ENCODE results near the gene ITPR1. TPM values are rescaled to one million over a fixed set of nuclear protein-coding genes. Genes with fewer than 3 reads are reported as not detected.

The ITPR1 gene
- total RNA-seq, 1 experiment from 2014 or later = 11.3 TPM

DNA sequence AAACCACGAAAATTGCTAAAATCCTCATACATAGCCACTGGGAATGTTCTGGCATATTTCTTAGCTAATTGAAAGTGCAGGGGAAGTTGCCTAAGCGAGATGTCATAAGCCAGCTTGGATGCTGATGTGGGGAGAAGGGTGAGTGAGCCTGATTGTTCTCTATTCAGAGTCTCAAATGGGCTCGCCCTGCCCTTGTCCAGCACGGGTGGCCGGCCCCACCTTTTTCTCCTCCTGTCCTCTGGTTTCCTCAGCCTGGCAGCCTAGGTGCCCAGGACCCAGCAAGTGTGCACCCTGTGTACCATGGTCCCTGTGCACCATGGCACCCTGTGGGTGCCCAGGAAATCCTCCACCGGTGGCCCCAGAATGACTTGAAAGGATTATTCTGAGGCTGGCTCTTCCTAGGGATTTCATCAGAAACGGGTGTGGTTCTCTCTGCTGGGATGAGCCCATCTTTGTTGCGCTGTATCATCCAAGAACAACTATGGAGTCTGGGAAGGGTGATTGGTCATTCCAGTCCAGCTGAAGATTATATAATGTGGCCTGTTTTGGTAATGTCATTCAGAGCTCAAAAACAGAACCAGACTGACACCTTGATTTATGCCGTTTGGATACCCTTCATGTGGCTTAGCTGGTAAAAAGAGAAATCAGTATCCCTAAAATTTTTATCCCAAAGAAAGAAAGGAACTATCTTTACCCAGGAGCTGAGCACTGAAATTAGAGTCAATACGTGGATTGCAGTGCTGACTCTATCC is 335.3 kb downstream of the ITPR1 start:
- H3K9me3 ChIP-seq (ENCODE audit: insufficient read depth, low read depth) = no peaks in the 10 kb centered on the region
- no peaks in the 10 kb centered on the region for H4K20me1 ChIP-seq (ENCODE audit: insufficient read depth)
- no peaks in the 10 kb centered on the region for H3K9me2 ChIP-seq (ENCODE audit: insufficient read depth)
- intact Hi-C loops (cut with micrococcal nuclease; ENCODE audit: unreplicated experiment) = loop anchor here (5.0 to 10.0 kb wide), 2 partner anchors 226 to 369 kb away; no protein-coding TSS in a partner anchor
- H3K36me3 ChIP-seq (ENCODE audit: low read depth) = no peaks in the 10 kb centered on the region
- no TSS peak for BruUV-seq (replicated peaks)
- no peak for TF ChIP-seq EZH2 (IDR thresholded peaks at IDR 0.05; ENCODE audit: low read depth)
- TF ChIP-seq, protein P1, sequence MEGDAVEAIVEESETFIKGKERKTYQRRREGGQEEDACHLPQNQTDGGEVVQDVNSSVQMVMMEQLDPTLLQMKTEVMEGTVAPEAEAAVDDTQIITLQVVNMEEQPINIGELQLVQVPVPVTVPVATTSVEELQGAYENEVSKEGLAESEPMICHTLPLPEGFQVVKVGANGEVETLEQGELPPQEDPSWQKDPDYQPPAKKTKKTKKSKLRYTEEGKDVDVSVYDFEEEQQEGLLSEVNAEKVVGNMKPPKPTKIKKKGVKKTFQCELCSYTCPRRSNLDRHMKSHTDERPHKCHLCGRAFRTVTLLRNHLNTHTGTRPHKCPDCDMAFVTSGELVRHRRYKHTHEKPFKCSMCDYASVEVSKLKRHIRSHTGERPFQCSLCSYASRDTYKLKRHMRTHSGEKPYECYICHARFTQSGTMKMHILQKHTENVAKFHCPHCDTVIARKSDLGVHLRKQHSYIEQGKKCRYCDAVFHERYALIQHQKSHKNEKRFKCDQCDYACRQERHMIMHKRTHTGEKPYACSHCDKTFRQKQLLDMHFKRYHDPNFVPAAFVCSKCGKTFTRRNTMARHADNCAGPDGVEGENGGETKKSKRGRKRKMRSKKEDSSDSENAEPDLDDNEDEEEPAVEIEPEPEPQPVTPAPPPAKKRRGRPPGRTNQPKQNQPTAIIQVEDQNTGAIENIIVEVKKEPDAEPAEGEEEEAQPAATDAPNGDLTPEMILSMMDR (conservative IDR thresholded peaks at IDR 0.05) = no peak
- no peak overlapping the region for H3K4me2 ChIP-seq
- H3K27ac ChIP-seq = no peak overlapping the region
- CTCF ChIA-PET = interaction anchor here (0.6 kb wide), 1 partner anchor 84 kb away, joined by 3 read pairs; no protein-coding TSS in a partner anchor
- H3K4me1 ChIP-seq (replicated peaks; ENCODE audit: insufficient read depth) = peaks cover 82% of the 10 kb centered on the region
- peaks cover 47% of the 10 kb centered on the region for H3F3A ChIP-seq (ENCODE audit: insufficient read depth, low read depth)
- no peaks in the 10 kb centered on the region for H3K79me2 ChIP-seq (ENCODE audit: low read depth)
- no peaks in the 10 kb centered on the region for H3K27me3 ChIP-seq (ENCODE audit: insufficient read depth, low read depth)
- H2AFZ ChIP-seq = no peak overlapping the region
- no peak overlapping the region for H3K4me3 ChIP-seq
- DNase-seq = no peak
- POLR2A ChIA-PET (ENCODE audit: unreplicated experiment) = no interaction called here

DNA sequence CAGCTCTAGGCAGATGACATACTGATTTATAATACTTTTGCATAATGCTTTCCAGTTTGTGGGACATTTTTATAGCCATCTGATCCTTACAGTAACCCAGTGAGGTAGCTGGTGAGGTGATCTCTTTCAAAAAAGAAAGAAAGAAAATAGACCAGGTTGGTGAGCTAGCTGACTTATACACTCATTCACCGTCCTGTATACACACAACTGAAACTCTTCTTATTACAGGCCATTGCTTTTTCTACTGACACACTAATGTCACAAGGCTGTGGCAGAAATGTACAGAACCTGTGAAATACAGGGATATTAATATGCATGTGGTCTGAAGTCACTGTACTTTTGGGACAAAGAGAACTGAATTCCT is 335.9 kb downstream of the ITPR1 start:
- Histone ChIP-seq H3K9me2 (ENCODE audit: insufficient read depth) (no peaks in the 10 kb centered on the region), H3K4me3 (no peak overlapping the region), H3K27me3 (ENCODE audit: insufficient read depth, low read depth) (no peaks in the 10 kb centered on the region), H3K36me3 (ENCODE audit: low read depth) (no peaks in the 10 kb centered on the region), H4K20me1 (ENCODE audit: insufficient read depth) (no peaks in the 10 kb centered on the region), H3K79me2 (ENCODE audit: low read depth) (no peaks in the 10 kb centered on the region), H2AFZ (no peak overlapping the region), H3F3A (ENCODE audit: insufficient read depth, low read depth) (peaks cover 47% of the 10 kb centered on the region), H3K27ac (no peak overlapping the region), H3K9me3 (ENCODE audit: insufficient read depth, low read depth) (no peaks in the 10 kb centered on the region), H3K4me2 (no peak overlapping the region), H3K4me1 (replicated peaks; ENCODE audit: insufficient read depth) (peaks cover 78% of the 10 kb centered on the region)
- ChIA-PET CTCF (no interaction called here), POLR2A (ENCODE audit: unreplicated experiment) (no interaction called here)
- DNase-seq = no peak
- TF ChIP-seq EZH2 (IDR thresholded peaks at IDR 0.05; ENCODE audit: low read depth) = no peak
- TF ChIP-seq, protein P1 (conservative IDR thresholded peaks at IDR 0.05) = no peak
- BruUV-seq (replicated peaks) = no TSS peak
- intact Hi-C loops (cut with micrococcal nuclease; ENCODE audit: unreplicated experiment) = loop anchor here (5.0 to 10.0 kb wide), 2 partner anchors 226 to 368 kb away; no protein-coding TSS in a partner anchor

DNA sequence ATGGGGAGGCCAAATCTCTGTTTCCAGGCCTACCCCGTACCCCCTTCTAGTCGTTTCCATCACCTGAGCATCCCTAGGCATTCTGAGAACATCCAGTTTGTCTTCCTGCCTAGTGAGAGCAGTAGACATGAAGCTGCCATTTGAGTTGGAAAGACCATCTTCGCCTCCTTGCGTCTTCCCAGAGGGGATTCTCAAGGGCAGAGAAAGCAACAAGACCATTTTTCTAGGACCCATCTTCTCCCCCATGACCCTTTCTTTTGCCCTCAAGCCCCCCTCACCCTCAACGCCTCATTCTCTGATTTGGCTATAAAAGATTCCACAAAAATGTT is 337.4 kb downstream of the ITPR1 start:
- H3K4me1 ChIP-seq (replicated peaks; ENCODE audit: insufficient read depth) = peaks cover 62% of the 10 kb centered on the region
- no peaks in the 10 kb centered on the region for H4K20me1 ChIP-seq (ENCODE audit: insufficient read depth)
- no peak for DNase-seq
- no peaks in the 10 kb centered on the region for H3K27me3 ChIP-seq (ENCODE audit: insufficient read depth, low read depth)
- ChIA-PET POLR2A (ENCODE audit: unreplicated experiment) (no interaction called here), CTCF (interaction anchor here (0.6 kb wide), 1 partner anchor 76 kb away, joined by 4 read pairs; no protein-coding TSS in a partner anchor)
- H3K4me2 ChIP-seq = peak overlapping the region; percentile 73
- no peaks in the 10 kb centered on the region for H3K36me3 ChIP-seq (ENCODE audit: low read depth)
- peaks cover 35% of the 10 kb centered on the region for H3F3A ChIP-seq (ENCODE audit: insufficient read depth, low read depth)
- H3K4me3 ChIP-seq = peak overlapping the region; percentile 47; the same call in 1 of the 2 replicates
- peak overlapping the region; percentile 72 for H2AFZ ChIP-seq
- intact Hi-C loops (cut with micrococcal nuclease; ENCODE audit: unreplicated experiment) = loop anchor here (2.0 kb wide), 1 partner anchor 22 kb away; no protein-coding TSS in a partner anchor
- no peaks in the 10 kb centered on the region for H3K9me3 ChIP-seq (ENCODE audit: insufficient read depth, low read depth)
- H3K27ac ChIP-seq = peak overlapping the region; percentile 96
- TF ChIP-seq, protein P1 (conservative IDR thresholded peaks at IDR 0.05) = no peak
- TF ChIP-seq EZH2 (IDR thresholded peaks at IDR 0.05; ENCODE audit: low read depth) = no peak
- no peaks in the 10 kb centered on the region for H3K9me2 ChIP-seq (ENCODE audit: insufficient read depth)
- H3K79me2 ChIP-seq (ENCODE audit: low read depth) = no peaks in the 10 kb centered on the region
- TSS peak; percentile 85 for BruUV-seq (replicated peaks)

Data from PC-9 (cell line).